Osteoblast (primary cell): ENCODE data around the gene EXOC2. TPM values are rescaled to one million over a fixed set of nuclear protein-coding genes. Genes with fewer than 3 reads are reported as not detected.

ENCODE experiments used
- DNase-seq: peaks from one replicate; pipeline ENCODE4 v3.0.0; 2011; ENCODE audit warnings: low spot score, mixed read lengths; ENCODE audit not compliant: insufficient read length; ENCODE audit errors: missing footprints
- H2AFZ ChIP-seq: 2 replicates; pipeline ENCODE4 v1.6.0; 2011; ENCODE audit warnings: mild to moderate bottlenecking, low read length
- H3K27ac ChIP-seq: 2 replicates; pipeline ENCODE4 v1.5.1; 2011; ENCODE audit warnings: mild to moderate bottlenecking, low read depth, low read length, moderate library complexity
- H3K27me3 ChIP-seq: 2 replicates; pipeline ENCODE4 v1.6.0; 2012; ENCODE audit warnings: mild to moderate bottlenecking, control low read depth, inconsistent platforms, low read length, moderate library complexity; ENCODE audit not compliant: insufficient read depth
- H3K36me3 ChIP-seq: 2 replicates; pipeline ENCODE4 v1.5.1; 2011; ENCODE audit warnings: mild to moderate bottlenecking, low read length, control low read depth, moderate library complexity; ENCODE audit not compliant: insufficient read depth
- H3K4me1 ChIP-seq: 2 replicates; pipeline ENCODE4 v1.5.1; 2011; ENCODE audit warnings: mild to moderate bottlenecking, low read length, control low read depth, moderate library complexity; ENCODE audit not compliant: insufficient read depth
- H3K4me2 ChIP-seq: 2 replicates; pipeline ENCODE4 v1.6.0; 2011; ENCODE audit warnings: mild to moderate bottlenecking, low read length; ENCODE audit not compliant: insufficient read depth
- H3K4me3 ChIP-seq: fragments of 200-600 bp; sonication (generic); 3 replicates; pipeline ENCODE4 v1.5.1; 2012; ENCODE audit warnings: mild to moderate bottlenecking, low read length, inconsistent platforms; ENCODE audit not compliant: insufficient read depth
- H3K79me2 ChIP-seq: 2 replicates; pipeline ENCODE4 v1.6.0; 2012; ENCODE audit warnings: mild to moderate bottlenecking, low read length, control low read depth, inconsistent platforms; ENCODE audit not compliant: insufficient read depth
- H3K9me3 ChIP-seq: 2 replicates; pipeline ENCODE4 v1.5.1; 2011; ENCODE audit warnings: low read depth, low read length, control low read depth
- H4K20me1 ChIP-seq: 2 replicates; pipeline ENCODE4 v1.6.0; 2012; ENCODE audit warnings: mild to moderate bottlenecking, low read length, control low read depth; ENCODE audit not compliant: insufficient read depth
- CTCF ChIP-seq: IDR thresholded peaks from 2 replicates; pipeline ENCODE4 v1.5.1; 2011; ENCODE audit warnings: mild to moderate bottlenecking, low read depth, low read length, moderate library complexity; ENCODE audit errors: extremely low read depth
- total RNA-seq: library from RNA; depleted of rRNA; stranded (reverse); fragments of >200 nt; gene quantifications from 2 replicates; pipeline ENCODE4 v1.2.3, GENCODE V29; 2012

EXOC2 gene
- total RNA-seq, 1 donor = 19.5 TPM

- H3K9me3 ChIP-seq = no peaks in the 10 kb centered on the region
- no peak for DNase-seq
- no peak for TF ChIP-seq CTCF
- H4K20me1 ChIP-seq = no peaks in the 10 kb centered on the region
- no peak overlapping the region for H3K27ac ChIP-seq
- no peak overlapping the region for H2AFZ ChIP-seq
- no peaks in the 10 kb centered on the region for H3K79me2 ChIP-seq
- H3K4me3 ChIP-seq = no peak overlapping the region
- H3K4me2 ChIP-seq = no peak overlapping the region
- H3K27me3 ChIP-seq = peaks cover 36% of the 10 kb centered on the region
- H3K4me1 ChIP-seq = no peaks in the 10 kb centered on the region
- no peaks in the 10 kb centered on the region for H3K36me3 ChIP-seq
Observed at GRCh38 chr6:705047-705446, 12.1 kb upstream of the EXOC2 start.

GRCh38 chr6:704046-704445, 11.1 kb upstream of the EXOC2 start:
- no peak overlapping the region for H2AFZ ChIP-seq
- H3K36me3 ChIP-seq = no peaks in the 10 kb centered on the region
- no peak overlapping the region for H3K4me2 ChIP-seq
- H4K20me1 ChIP-seq = no peaks in the 10 kb centered on the region
- peaks cover 26% of the 10 kb centered on the region for H3K27me3 ChIP-seq
- no peaks in the 10 kb centered on the region for H3K9me3 ChIP-seq
- no peak overlapping the region for H3K27ac ChIP-seq
- no peaks in the 10 kb centered on the region for H3K79me2 ChIP-seq
- TF ChIP-seq CTCF = no peak
- no peak for DNase-seq
- no peaks in the 10 kb centered on the region for H3K4me1 ChIP-seq
- H3K4me3 ChIP-seq = no peak overlapping the region

- Histone ChIP-seq H3K27ac (no peak overlapping the region), H3K4me2 (no peak overlapping the region), H3K4me1 (no peaks in the 10 kb centered on the region)
Observed at GRCh38 chr6:703552-703951, 10.6 kb upstream of the EXOC2 start.

More at GRCh38 chr6:703552-703951, 10.6 kb upstream of the EXOC2 start:
- no peak for TF ChIP-seq CTCF
- DNase-seq = no peak
- Histone ChIP-seq H3K36me3 (no peaks in the 10 kb centered on the region), H4K20me1 (no peaks in the 10 kb centered on the region), H3K27me3 (peaks cover 23% of the 10 kb centered on the region), H2AFZ (no peak overlapping the region), H3K79me2 (no peaks in the 10 kb centered on the region), H3K4me3 (no peak overlapping the region), H3K9me3 (no peaks in the 10 kb centered on the region)
